PC-3 (cell line): ENCODE data around the gene TMEM123. TPM values are rescaled to one million over a fixed set of nuclear protein-coding genes. Genes with fewer than 3 reads are reported as not detected.

Source experiments
- ATAC-seq: fragments of 200-7000 bp; cut with Tn5 transposase; 2 replicates; pipeline ENCODE4 v1.9.1; 2020; ENCODE audit warnings: mild to moderate bottlenecking, moderate library complexity
- BruUV-seq: library from RNA; stranded (reverse); fragments of 400-500 nt; replicated peaks from 2 replicates; lab custom pipeline; 2021; lab: Mats Ljungman, UMichigan
- CTCF ChIA-PET: fragments of 300-600 bp; sonication (Branson Sonifier 250); formaldehyde crosslinking; loops from one replicate; lab custom pipeline; 2022; ENCODE audit warnings: antibody characterized with exemption; lab: Charles Lee
- POLR2A ChIA-PET: fragments of 300-600 bp; sonication (Branson Sonifier 250); formaldehyde crosslinking; loops from one replicate; lab custom pipeline; 2022; ENCODE audit warnings: antibody characterized with exemption; ENCODE audit not compliant: unreplicated experiment; lab: Charles Lee
- DNase-seq: peaks from one replicate; pipeline ENCODE4 v3.0.0-alpha.2; 2015
- H2AFZ ChIP-seq: fragments of 300-600 bp; sonication (generic); 2 replicates; pipeline ENCODE4 v1.6.0; 2016; ENCODE audit warnings: antibody characterized with exemption, low read length
- H3F3A ChIP-seq: fragments of 300-600 bp; sonication (generic); one replicate; pipeline ENCODE4 v1.6.0; 2017; ENCODE audit warnings: antibody characterized with exemption, low read length, control low read depth, mild to moderate bottlenecking; ENCODE audit not compliant: unreplicated experiment
- H3K27ac ChIP-seq: fragments of 300-600 bp; sonication (generic); 2 replicates; pipeline ENCODE4 v1.5.1; 2016; ENCODE audit warnings: mild to moderate bottlenecking, low read length
- H3K27me3 ChIP-seq: fragments of 300-600 bp; sonication (generic); 2 replicates; pipeline ENCODE4 v1.6.1; 2016; ENCODE audit warnings: low read length, mixed read lengths
- H3K36me3 ChIP-seq: fragments of 300-600 bp; sonication (generic); 2 replicates; pipeline ENCODE4 v1.6.1; 2016; ENCODE audit warnings: low read depth, mixed run types, low read length, mixed read lengths
- H3K4me1 ChIP-seq: fragments of 300-600 bp; sonication (generic); 2 replicates; pipeline ENCODE4 v1.5.1; 2016; ENCODE audit warnings: low read length; ENCODE audit not compliant: insufficient read depth
- H3K4me2 ChIP-seq: fragments of 300-600 bp; sonication (generic); 2 replicates; pipeline ENCODE4 v1.6.0; 2016; ENCODE audit warnings: low read length
- H3K4me3 ChIP-seq: fragments of 300-600 bp; sonication (generic); 2 replicates; pipeline ENCODE4 v1.5.1; 2016; ENCODE audit warnings: mild to moderate bottlenecking, low read length, mixed read lengths
- H3K79me2 ChIP-seq: fragments of 300-600 bp; sonication (generic); 2 replicates; pipeline ENCODE4 v1.6.1; 2017; ENCODE audit warnings: low read length, mixed read lengths
- H3K9ac ChIP-seq: fragments of 300-600 bp; sonication (generic); 2 replicates; pipeline ENCODE4 v1.6.0; 2016; ENCODE audit warnings: mild to moderate bottlenecking, low read length
- H3K9me2 ChIP-seq: fragments of 300-600 bp; sonication (generic); replicated peaks from 2 replicates; pipeline ENCODE4 v1.6.1; 2016; ENCODE audit warnings: mixed run types, low read length, mixed read lengths
- H3K9me3 ChIP-seq: fragments of 300-600 bp; sonication (generic); 2 replicates; pipeline ENCODE4 v1.6.1; 2016; ENCODE audit warnings: low read length, mixed read lengths
- H4K20me1 ChIP-seq: fragments of 300-600 bp; sonication (generic); 2 replicates; pipeline ENCODE4 v1.6.1; 2016; ENCODE audit warnings: low read length, mixed read lengths
- EZH2 ChIP-seq: fragments of 300-600 bp; sonication (generic); IDR thresholded peaks from one replicate; pipeline ENCODE4 v1.6.1; 2017; ENCODE audit warnings: antibody characterized with exemption, mild to moderate bottlenecking, low read length; ENCODE audit not compliant: unreplicated experiment
- EZH2phosphoT487 ChIP-seq: fragments of 300-600 bp; sonication (generic); IDR thresholded peaks from 2 replicates; pipeline ENCODE4 v1.6.1; 2018; ENCODE audit warnings: mild to moderate bottlenecking, antibody characterized with exemption, low read length, borderline replicate concordance
- intact Hi-C: fragments of 100-400 bp; cut with micrococcal nuclease; formaldehyde crosslinking; loops from 2 replicates; pipeline ENCODE4 v1.9.0; 2023
- total RNA-seq: library from RNA; depleted of rRNA; stranded (reverse); fragments of >200 nt; gene quantifications from 2 replicates; pipeline ENCODE4 v1.2.3, GENCODE V29; 2014
- TF ChIP-seq, protein P1 (sequence below): fragments of 300-600 bp; sonication (generic); conservative IDR thresholded peaks from 2 replicates; pipeline ENCODE4 v1.5.1; 2017; ENCODE audit warnings: antibody characterized with exemption, low read depth, mild to moderate bottlenecking, low read length

TMEM123 gene
- total RNA-seq, 1 experiment from 2014 or later: 163 TPM

DNA sequence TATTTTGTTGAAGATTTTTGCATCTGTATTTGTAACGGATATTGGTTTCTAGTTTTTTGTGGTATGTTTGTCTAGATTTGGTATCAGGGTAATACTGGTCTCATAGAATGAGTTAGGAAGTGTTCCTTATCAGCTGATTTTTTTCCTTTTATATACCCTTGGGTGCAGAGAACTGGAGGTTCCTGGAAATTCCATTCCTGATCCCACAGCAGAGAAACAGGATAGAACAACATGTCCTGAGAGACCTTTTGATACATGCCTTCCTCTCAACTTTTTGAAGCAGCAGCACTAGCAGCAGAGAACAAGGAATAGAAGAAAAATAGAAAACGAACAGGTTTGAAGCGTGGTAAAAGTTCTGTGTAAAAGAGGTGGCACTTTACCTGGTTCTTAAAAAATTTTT is 68.7 kb downstream of the TMEM123 start:
- Histone ChIP-seq H3K9me2 (no peaks in the 10 kb centered on the region), H3F3A (no peaks in the 10 kb centered on the region), H3K27me3 (no peaks in the 10 kb centered on the region), H3K4me1 (no peaks in the 10 kb centered on the region), H3K27ac (no peak overlapping the region), H3K4me2 (no peak overlapping the region), H3K9me3 (no peaks in the 10 kb centered on the region), H3K79me2 (no peaks in the 10 kb centered on the region), H3K36me3 (peaks cover 12% of the 10 kb centered on the region), H4K20me1 (no peaks in the 10 kb centered on the region), H3K4me3 (no peak overlapping the region), H2AFZ (no peak overlapping the region), H3K9ac (no peak overlapping the region)
- ChIA-PET CTCF (no interaction called here), POLR2A (no interaction called here)
- intact Hi-C loops: no loop called here
- no TSS peak for BruUV-seq
- TF ChIP-seq EZH2: no peak
- TF ChIP-seq, protein P1, sequence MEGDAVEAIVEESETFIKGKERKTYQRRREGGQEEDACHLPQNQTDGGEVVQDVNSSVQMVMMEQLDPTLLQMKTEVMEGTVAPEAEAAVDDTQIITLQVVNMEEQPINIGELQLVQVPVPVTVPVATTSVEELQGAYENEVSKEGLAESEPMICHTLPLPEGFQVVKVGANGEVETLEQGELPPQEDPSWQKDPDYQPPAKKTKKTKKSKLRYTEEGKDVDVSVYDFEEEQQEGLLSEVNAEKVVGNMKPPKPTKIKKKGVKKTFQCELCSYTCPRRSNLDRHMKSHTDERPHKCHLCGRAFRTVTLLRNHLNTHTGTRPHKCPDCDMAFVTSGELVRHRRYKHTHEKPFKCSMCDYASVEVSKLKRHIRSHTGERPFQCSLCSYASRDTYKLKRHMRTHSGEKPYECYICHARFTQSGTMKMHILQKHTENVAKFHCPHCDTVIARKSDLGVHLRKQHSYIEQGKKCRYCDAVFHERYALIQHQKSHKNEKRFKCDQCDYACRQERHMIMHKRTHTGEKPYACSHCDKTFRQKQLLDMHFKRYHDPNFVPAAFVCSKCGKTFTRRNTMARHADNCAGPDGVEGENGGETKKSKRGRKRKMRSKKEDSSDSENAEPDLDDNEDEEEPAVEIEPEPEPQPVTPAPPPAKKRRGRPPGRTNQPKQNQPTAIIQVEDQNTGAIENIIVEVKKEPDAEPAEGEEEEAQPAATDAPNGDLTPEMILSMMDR: no peak
- TF ChIP-seq EZH2phosphoT487: no peak
- ATAC-seq (no peak), DNase-seq (no peak)

DNA sequence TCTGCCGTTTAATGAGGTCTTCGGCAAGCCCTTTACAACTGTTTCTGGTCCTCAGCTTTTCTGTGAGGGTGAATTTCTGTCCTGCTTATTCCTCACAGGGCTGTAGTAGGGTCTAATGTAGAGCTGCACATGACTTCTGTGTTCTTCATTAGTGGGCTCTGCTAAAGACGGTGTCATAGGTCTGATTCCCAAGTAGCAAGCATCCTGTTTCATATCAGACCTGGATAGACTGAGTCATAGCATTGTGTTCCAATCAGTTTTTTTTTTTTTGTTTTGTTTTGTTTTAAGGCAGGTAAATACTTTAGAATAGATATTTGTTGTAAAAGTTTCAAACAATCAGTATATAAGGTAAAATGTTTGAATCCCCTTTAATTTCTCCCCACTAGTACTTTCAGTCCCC is 70.2 kb downstream of the TMEM123 start:
- ATAC-seq (no peak), DNase-seq (no peak)
- H3K79me2 ChIP-seq: no peaks in the 10 kb centered on the region
- intact Hi-C loops: no loop called here
- no peaks in the 10 kb centered on the region for H3K9me3 ChIP-seq
- no peaks in the 10 kb centered on the region for H3K27me3 ChIP-seq
- no peaks in the 10 kb centered on the region for H3K9me2 ChIP-seq
- CTCF ChIA-PET: no interaction called here
- no peak overlapping the region for H2AFZ ChIP-seq
- no peaks in the 10 kb centered on the region for H3K4me1 ChIP-seq
- POLR2A ChIA-PET: no interaction called here
- no peak overlapping the region for H3K27ac ChIP-seq
- no peaks in the 10 kb centered on the region for H4K20me1 ChIP-seq
- no peak overlapping the region for H3K4me2 ChIP-seq
- H3F3A ChIP-seq: no peaks in the 10 kb centered on the region
- peaks cover 21% of the 10 kb centered on the region; the same call in 1 of the 2 replicates for H3K36me3 ChIP-seq
- H3K4me3 ChIP-seq: no peak overlapping the region
- H3K9ac ChIP-seq: no peak overlapping the region
- no TSS peak for BruUV-seq
- TF ChIP-seq, protein P1: no peak
- TF ChIP-seq EZH2phosphoT487: no peak
- no peak for TF ChIP-seq EZH2

DNA sequence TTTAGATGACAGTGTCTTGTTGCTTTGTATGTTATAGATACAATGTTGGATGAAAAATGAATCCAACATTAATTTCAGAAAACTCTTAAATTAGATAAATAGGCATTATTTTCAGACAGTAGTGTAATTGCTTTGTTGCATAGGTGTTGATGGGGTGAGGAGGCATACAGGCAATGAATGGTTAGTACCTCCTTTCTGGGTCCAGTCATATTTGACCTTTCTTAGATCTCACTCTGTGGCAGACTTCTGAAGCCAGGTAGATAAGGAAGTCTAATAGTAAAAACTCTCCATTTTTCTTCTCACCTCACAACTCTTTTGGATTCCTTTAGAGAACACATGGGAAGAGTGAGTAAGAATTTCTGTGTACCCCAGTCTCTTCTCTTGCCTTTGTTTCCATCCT is 73.7 kb downstream of the TMEM123 start:
- CTCF ChIA-PET: no interaction called here

More for the DNA sequence above, 73.7 kb downstream of the TMEM123 start:
- POLR2A ChIA-PET: no interaction called here
- intact Hi-C loops: no loop called here
- no peak for ATAC-seq
- Histone ChIP-seq H3K9me2 (no peaks in the 10 kb centered on the region), H3K27me3 (no peaks in the 10 kb centered on the region), H3K9me3 (no peaks in the 10 kb centered on the region), H3K79me2 (peaks cover 11% of the 10 kb centered on the region), H3K27ac (no peak overlapping the region), H3K4me2 (no peak overlapping the region), H3K9ac (no peak overlapping the region), H3K36me3 (peaks cover 25% of the 10 kb centered on the region; the same call in 1 of the 2 replicates), H3K4me3 (no peak overlapping the region), H3F3A (no peaks in the 10 kb centered on the region), H2AFZ (no peak overlapping the region), H4K20me1 (no peaks in the 10 kb centered on the region), H3K4me1 (peaks cover 4% of the 10 kb centered on the region; the same call in 1 of the 2 replicates)
- DNase-seq: no peak
- TF ChIP-seq EZH2 (no peak), EZH2phosphoT487 (no peak)
- TF ChIP-seq, protein P1: no peak
- BruUV-seq: no TSS peak
